GM10266 (cell line): ENCODE results near the gene YARS2.

Experiments used
- DNase-seq: peaks from one replicate; pipeline ENCODE4 v3.0.0; 2012; ENCODE audit errors: extremely low spot score
- CTCF ChIP-seq: IDR thresholded peaks from 2 replicates; pipeline ENCODE4 v1.5.1; 2012; ENCODE audit warnings: mild to moderate bottlenecking, low read depth; ENCODE audit not compliant: control insufficient read depth, insufficient read depth; ENCODE audit errors: missing control alignments

Gene YARS2

GRCh38 chr12:32785557-32785956 is 29.9 kb upstream of the YARS2 start:
- no peak for TF ChIP-seq CTCF
- DNase-seq = no peak

GRCh38 chr12:32783029-32783428 is 27.3 kb upstream of the YARS2 start:
- TF ChIP-seq CTCF = no peak
- DNase-seq = no peak

GRCh38 chr12:32780071-32780470 is 24.4 kb upstream of the YARS2 start:
- DNase-seq = no peak
- TF ChIP-seq CTCF = no peak

GRCh38 chr12:32777691-32778175 is 22.0 kb upstream of the YARS2 start:
- no peak for TF ChIP-seq CTCF
- no peak for DNase-seq

GRCh38 chr12:32777159-32777558 is 21.5 kb upstream of the YARS2 start:
- TF ChIP-seq CTCF = no peak

GRCh38 chr12:32776258-32776657 is 20.6 kb upstream of the YARS2 start:
- TF ChIP-seq CTCF = no peak
- no peak for DNase-seq

More at GRCh38 chr12:32777159-32777558, 21.5 kb upstream of the YARS2 start:
- no peak for DNase-seq

- DNase-seq = no peak
- TF ChIP-seq CTCF = no peak
Measured at GRCh38 chr12:32773691-32774090, 18.0 kb upstream of the YARS2 start.
